ENCODE measurements around the gene GRB10. TPM values are rescaled to one million over a fixed set of nuclear protein-coding genes. Genes with fewer than 3 reads are reported as not detected.

GRB10 gene
- total and polyA plus RNA-seq, 5 experiments from 2014 or later: 0.47 to 2.9 (median 1.0) TPM

- no peak overlapping the region for H3K27ac Mint-ChIP-seq
- POLR2A ChIA-PET: no interaction called here
These were observed 50.8 kb downstream of the GRB10 start for GRCh38 chr7:50731703-50732582.

GRCh38 chr7:50730446-50731400 is 52.0 kb downstream of the GRB10 start:
- no peak overlapping the region for H3K4me3 Mint-ChIP-seq
- no peaks in the 10 kb centered on the region for H3K27me3 Mint-ChIP-seq
- no peaks in the 10 kb centered on the region for H3K36me3 Mint-ChIP-seq
- DNase-seq (no peak), ATAC-seq (no peak)
- peaks cover 3 to 14% (median 8%) of the 10 kb centered on the region in 4 donors for H3K4me1 Mint-ChIP-seq
- H3K9me3 Mint-ChIP-seq: no peaks in the 10 kb centered on the region
- H3K27ac Mint-ChIP-seq: peak overlapping the region in 1 of 10 donors; percentile 59
- POLR2A ChIA-PET: interaction anchor here (0.7 kb wide), 1 partner anchor 616 kb away, joined by 3 read pairs; no protein-coding TSS in a partner anchor

More at GRCh38 chr7:50731703-50732582, 50.8 kb downstream of the GRB10 start:
- Mint-ChIP-seq H3K27me3 (no peaks in the 10 kb centered on the region), H3K4me1 (peaks cover 3 to 14% (median 6%) of the 10 kb centered on the region in 4 donors), H3K9me3 (no peaks in the 10 kb centered on the region), H3K36me3 (no peaks in the 10 kb centered on the region), H3K4me3 (no peak overlapping the region)
- DNase-seq: no peak
- ATAC-seq: no peak

GRCh38 chr7:50729962-50730361 is 52.7 kb downstream of the GRB10 start:
- H3K27ac Mint-ChIP-seq: no peak overlapping the region
- no peak overlapping the region for H3K4me3 Mint-ChIP-seq
- DNase-seq (no peak), ATAC-seq (no peak)
- H3K27me3 Mint-ChIP-seq: no peaks in the 10 kb centered on the region
- H3K4me1 Mint-ChIP-seq: peaks cover 2 to 13% (median 8%) of the 10 kb centered on the region in 4 donors
- POLR2A ChIA-PET: no interaction called here
- no peaks in the 10 kb centered on the region for H3K36me3 Mint-ChIP-seq
- no peaks in the 10 kb centered on the region for H3K9me3 Mint-ChIP-seq

GRCh38 chr7:50728184-50728583 is 54.5 kb downstream of the GRB10 start:
- POLR2A ChIA-PET: no interaction called here
- H3K27ac Mint-ChIP-seq: no peak overlapping the region
- H3K36me3 Mint-ChIP-seq: no peaks in the 10 kb centered on the region
- no peaks in the 10 kb centered on the region for H3K27me3 Mint-ChIP-seq
- H3K4me3 Mint-ChIP-seq: no peak overlapping the region
- H3K9me3 Mint-ChIP-seq: no peaks in the 10 kb centered on the region
- peaks cover 10 to 18% (median 11%) of the 10 kb centered on the region in 4 donors for H3K4me1 Mint-ChIP-seq
- DNase-seq (no peak), ATAC-seq (no peak)

- no peak for ATAC-seq
- Mint-ChIP-seq H3K36me3 (no peaks in the 10 kb centered on the region), H3K27ac (no peak overlapping the region), H3K27me3 (no peaks in the 10 kb centered on the region), H3K9me3 (no peaks in the 10 kb centered on the region), H3K4me3 (no peak overlapping the region), H3K4me1 (peaks cover 10 to 18% (median 11%) of the 10 kb centered on the region in 4 donors)
- DNase-seq: no peak
- POLR2A ChIA-PET: no interaction called here
These were observed 55.0 kb downstream of the GRB10 start for GRCh38 chr7:50727711-50728110.

GRCh38 chr7:50727072-50727471 is 55.6 kb downstream of the GRB10 start:
- Mint-ChIP-seq H3K27me3 (no peaks in the 10 kb centered on the region), H3K36me3 (no peaks in the 10 kb centered on the region), H3K4me3 (no peak overlapping the region), H3K27ac (peak overlapping the region in 1 of 10 donors; percentile 22), H3K4me1 (peaks cover 10 to 18% (median 11%) of the 10 kb centered on the region in 4 donors), H3K9me3 (no peaks in the 10 kb centered on the region)
- DNase-seq (no peak), ATAC-seq (no peak)
- POLR2A ChIA-PET: no interaction called here

GRCh38 chr7:50725774-50726173 is 56.9 kb downstream of the GRB10 start:
- Mint-ChIP-seq H3K27ac (peak overlapping the region in 1 of 10 donors; percentile 43), H3K4me1 (peaks cover 8 to 18% (median 11%) of the 10 kb centered on the region in 4 donors), H3K9me3 (no peaks in the 10 kb centered on the region), H3K27me3 (no peaks in the 10 kb centered on the region), H3K36me3 (no peaks in the 10 kb centered on the region), H3K4me3 (no peak overlapping the region)
- POLR2A ChIA-PET: no interaction called here
- no peak for ATAC-seq
- DNase-seq: no peak

GRCh38 chr7:50724526-50725520 is 57.9 kb downstream of the GRB10 start:
- peak overlapping the region in 9 of 10 donors; percentile 6 to 93 (median 63) for H3K27ac Mint-ChIP-seq
- peaks cover 8 to 18% (median 11%) of the 10 kb centered on the region in 4 donors for H3K4me1 Mint-ChIP-seq
- DNase-seq: peak in 3 of 10 donors; percentile 5 to 22 (median 12)
- POLR2A ChIA-PET: no interaction called here
- H3K27me3 Mint-ChIP-seq: no peaks in the 10 kb centered on the region
- peak; percentile 63 to 75 for ATAC-seq
- peak overlapping the region in 5 of 10 donors; percentile 29 to 61 (median 33) for H3K4me3 Mint-ChIP-seq
- no peaks in the 10 kb centered on the region for H3K9me3 Mint-ChIP-seq
- H3K36me3 Mint-ChIP-seq: no peaks in the 10 kb centered on the region

- H3K9me3 Mint-ChIP-seq: no peaks in the 10 kb centered on the region
- ATAC-seq: no peak
- no peak for DNase-seq
- H3K27ac Mint-ChIP-seq: peak overlapping the region in 1 of 10 donors; percentile 33
- peak overlapping the region in 2 of 10 donors; percentile 29 to 61 for H3K4me3 Mint-ChIP-seq
- no peaks in the 10 kb centered on the region for H3K27me3 Mint-ChIP-seq
- POLR2A ChIA-PET: no interaction called here
- H3K36me3 Mint-ChIP-seq: no peaks in the 10 kb centered on the region
- H3K4me1 Mint-ChIP-seq: peaks cover 8 to 18% (median 11%) of the 10 kb centered on the region in 4 donors
These were observed 58.8 kb downstream of the GRB10 start for GRCh38 chr7:50723888-50724287.

- no peaks in the 10 kb centered on the region for H3K9me3 Mint-ChIP-seq
- POLR2A ChIA-PET: no interaction called here
- no peaks in the 10 kb centered on the region for H3K36me3 Mint-ChIP-seq
- H3K4me1 Mint-ChIP-seq: peaks cover 8 to 18% (median 11%) of the 10 kb centered on the region in 4 donors
- H3K4me3 Mint-ChIP-seq: no peak overlapping the region
- no peak for ATAC-seq
- DNase-seq: no peak
- no peaks in the 10 kb centered on the region for H3K27me3 Mint-ChIP-seq
- no peak overlapping the region for H3K27ac Mint-ChIP-seq
These were observed 59.5 kb downstream of the GRB10 start for GRCh38 chr7:50723173-50723572.

GRCh38 chr7:50721661-50722259 is 60.9 kb downstream of the GRB10 start:
- peak overlapping the region in 2 of 10 donors; percentile 40 to 58 for H3K27ac Mint-ChIP-seq
- ATAC-seq: no peak
- POLR2A ChIA-PET: no interaction called here
- H3K4me3 Mint-ChIP-seq: no peak overlapping the region
- peaks cover 8 to 18% (median 11%) of the 10 kb centered on the region in 4 donors for H3K4me1 Mint-ChIP-seq
- no peaks in the 10 kb centered on the region for H3K9me3 Mint-ChIP-seq
- H3K36me3 Mint-ChIP-seq: no peaks in the 10 kb centered on the region
- no peak for DNase-seq
- H3K27me3 Mint-ChIP-seq: no peaks in the 10 kb centered on the region

All from naive thymus-derived CD8-positive, alpha-beta T cell (primary cell).